Hepatocyte (in vitro differentiated cells): ENCODE data around the gene SFMBT2.
A peak's percentile ranks its signal among the peaks of the same experiment; 100 is the strongest.

Experiments used
- CTCF ChIP-seq: fragments of 200-600 bp; sonication (generic); IDR thresholded peaks from 2 replicates; pipeline ENCODE4 v1.5.1; 2016; ENCODE audit warnings: antibody characterized with exemption, mild to moderate bottlenecking; ENCODE audit not compliant: poor library complexity
- EZH2 ChIP-seq: fragments of 200-600 bp; sonication (generic); IDR thresholded peaks from 2 replicates; pipeline ENCODE4 v1.6.1; 2016; ENCODE audit warnings: antibody characterized with exemption, mild to moderate bottlenecking, borderline replicate concordance
- EZH2phosphoT487 ChIP-seq: fragments of 200-600 bp; sonication (generic); IDR thresholded peaks from one replicate; pipeline ENCODE4 v1.6.1; 2018; ENCODE audit warnings: antibody characterized with exemption, mild to moderate bottlenecking, low read depth, moderate library complexity; ENCODE audit not compliant: unreplicated experiment, severe bottlenecking

- TF ChIP-seq EZH2phosphoT487 (no peak), CTCF (peak; percentile 88), EZH2 (no peak)
Measured at GRCh38 chr10:7417103-7417623, 6.3 kb upstream of the SFMBT2 start.
